IMR-90 (cell line): Measurements from ENCODE around the gene PTGS1.

Experiments used
- CEBPB ChIP-seq: IDR thresholded peaks from 2 replicates; pipeline ENCODE4 v1.6.1; 2012; ENCODE audit warnings: low read depth, low read length, improper control_type of control experiment
- CHD1 ChIP-seq: IDR thresholded peaks from 2 replicates; pipeline ENCODE4 v1.6.1; 2012; ENCODE audit warnings: low read depth, low read length, improper control_type of control experiment
- MAZ ChIP-seq: IDR thresholded peaks from 2 replicates; pipeline ENCODE4 v1.6.1; 2012; ENCODE audit warnings: low read depth, mild to moderate bottlenecking, low read length, improper control_type of control experiment, moderate library complexity, borderline replicate concordance
- POLR2A ChIP-seq: IDR thresholded peaks from 2 replicates; pipeline ENCODE4 v1.6.1; 2012; ENCODE audit warnings: mild to moderate bottlenecking, low read depth, low read length
- RFX5 ChIP-seq: IDR thresholded peaks from 2 replicates; pipeline ENCODE4 v1.8.0; 2012; ENCODE audit warnings: low read depth, mild to moderate bottlenecking, low read length, moderate library complexity
- SMC3 ChIP-seq: fragments of 150-350 bp; IDR thresholded peaks from 2 replicates; pipeline ENCODE4 v1.6.1; 2016; ENCODE audit warnings: low read depth, mild to moderate bottlenecking, antibody characterized with exemption, low read length, moderate library complexity
- TF ChIP-seq, protein P1 (sequence below): conservative IDR thresholded peaks from 2 replicates; pipeline ENCODE4 v1.5.1; 2012; ENCODE audit warnings: mild to moderate bottlenecking, low read depth, low read length, improper control_type of control experiment
- TF ChIP-seq, protein P2 (sequence below): fragments of 150-350 bp; IDR thresholded peaks from 2 replicates; pipeline ENCODE4 v1.6.1; 2016; ENCODE audit warnings: low read depth, mild to moderate bottlenecking, low read length, moderate library complexity, borderline replicate concordance
- TF ChIP-seq, protein P3 (sequence below): fragments of 150-350 bp; IDR thresholded peaks from 2 replicates; pipeline ENCODE4 v1.6.1; 2017; ENCODE audit warnings: mild to moderate bottlenecking, antibody characterized with exemption, low read length, low read depth

DNA sequence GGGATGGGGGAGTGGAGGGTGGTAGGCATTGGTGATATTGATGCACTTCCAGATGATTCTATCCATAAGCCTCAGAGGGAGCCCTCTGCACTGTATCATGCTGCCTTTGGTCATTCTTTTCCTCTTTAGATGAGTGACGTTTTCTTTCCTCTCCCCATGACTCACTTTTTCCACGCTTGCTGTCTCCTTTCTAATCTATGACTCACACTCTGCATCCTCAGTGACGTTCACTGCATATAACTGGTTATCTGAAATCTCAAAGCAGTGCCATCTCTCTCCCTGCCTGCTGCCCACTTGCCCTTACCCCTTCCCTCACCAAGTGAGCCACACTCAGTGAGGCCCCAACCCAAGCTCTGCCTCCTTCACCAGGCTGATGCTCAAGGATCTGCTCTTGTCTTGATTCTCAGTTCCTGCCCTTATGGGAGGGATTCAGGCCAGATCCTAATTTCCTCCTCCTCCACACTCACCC is 31.6 kb downstream of the PTGS1 start:
- TF ChIP-seq, protein P1, sequence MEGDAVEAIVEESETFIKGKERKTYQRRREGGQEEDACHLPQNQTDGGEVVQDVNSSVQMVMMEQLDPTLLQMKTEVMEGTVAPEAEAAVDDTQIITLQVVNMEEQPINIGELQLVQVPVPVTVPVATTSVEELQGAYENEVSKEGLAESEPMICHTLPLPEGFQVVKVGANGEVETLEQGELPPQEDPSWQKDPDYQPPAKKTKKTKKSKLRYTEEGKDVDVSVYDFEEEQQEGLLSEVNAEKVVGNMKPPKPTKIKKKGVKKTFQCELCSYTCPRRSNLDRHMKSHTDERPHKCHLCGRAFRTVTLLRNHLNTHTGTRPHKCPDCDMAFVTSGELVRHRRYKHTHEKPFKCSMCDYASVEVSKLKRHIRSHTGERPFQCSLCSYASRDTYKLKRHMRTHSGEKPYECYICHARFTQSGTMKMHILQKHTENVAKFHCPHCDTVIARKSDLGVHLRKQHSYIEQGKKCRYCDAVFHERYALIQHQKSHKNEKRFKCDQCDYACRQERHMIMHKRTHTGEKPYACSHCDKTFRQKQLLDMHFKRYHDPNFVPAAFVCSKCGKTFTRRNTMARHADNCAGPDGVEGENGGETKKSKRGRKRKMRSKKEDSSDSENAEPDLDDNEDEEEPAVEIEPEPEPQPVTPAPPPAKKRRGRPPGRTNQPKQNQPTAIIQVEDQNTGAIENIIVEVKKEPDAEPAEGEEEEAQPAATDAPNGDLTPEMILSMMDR = no peak
- TF ChIP-seq MAZ = no peak
- no peak for TF ChIP-seq RFX5
- TF ChIP-seq, protein P2, sequence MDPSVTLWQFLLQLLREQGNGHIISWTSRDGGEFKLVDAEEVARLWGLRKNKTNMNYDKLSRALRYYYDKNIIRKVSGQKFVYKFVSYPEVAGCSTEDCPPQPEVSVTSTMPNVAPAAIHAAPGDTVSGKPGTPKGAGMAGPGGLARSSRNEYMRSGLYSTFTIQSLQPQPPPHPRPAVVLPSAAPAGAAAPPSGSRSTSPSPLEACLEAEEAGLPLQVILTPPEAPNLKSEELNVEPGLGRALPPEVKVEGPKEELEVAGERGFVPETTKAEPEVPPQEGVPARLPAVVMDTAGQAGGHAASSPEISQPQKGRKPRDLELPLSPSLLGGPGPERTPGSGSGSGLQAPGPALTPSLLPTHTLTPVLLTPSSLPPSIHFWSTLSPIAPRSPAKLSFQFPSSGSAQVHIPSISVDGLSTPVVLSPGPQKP = no peak
- TF ChIP-seq SMC3 = peak; percentile 28; the same call in 1 of the 2 replicates
- peak; percentile 61; the same call in 1 of the 2 replicates for TF ChIP-seq POLR2A
- 0 out of 2 replicates have a peak, but pooled peaks have one; percentile 8 for TF ChIP-seq CEBPB
- peak; percentile 84; the same call in 1 of the 2 replicates for TF ChIP-seq CHD1
- TF ChIP-seq, protein P3, sequence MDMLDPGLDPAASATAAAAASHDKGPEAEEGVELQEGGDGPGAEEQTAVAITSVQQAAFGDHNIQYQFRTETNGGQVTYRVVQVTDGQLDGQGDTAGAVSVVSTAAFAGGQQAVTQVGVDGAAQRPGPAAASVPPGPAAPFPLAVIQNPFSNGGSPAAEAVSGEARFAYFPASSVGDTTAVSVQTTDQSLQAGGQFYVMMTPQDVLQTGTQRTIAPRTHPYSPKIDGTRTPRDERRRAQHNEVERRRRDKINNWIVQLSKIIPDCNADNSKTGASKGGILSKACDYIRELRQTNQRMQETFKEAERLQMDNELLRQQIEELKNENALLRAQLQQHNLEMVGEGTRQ = no peak; the same call in 1 of the 2 replicates
